GM12801 (cell line): ENCODE results near the gene DPYSL5.

Experiments used
- CTCF ChIP-seq: IDR thresholded peaks from one replicate; pipeline ENCODE4 v1.5.1; 2011; ENCODE audit warnings: control low read depth; ENCODE audit not compliant: insufficient read length; ENCODE audit errors: extremely low read depth

The DPYSL5 gene

GRCh38 chr2:26986576-26986975, 138.6 kb downstream of the DPYSL5 start:
- TF ChIP-seq CTCF: no peak

- no peak for TF ChIP-seq CTCF
These were observed 140.3 kb downstream of the DPYSL5 start for GRCh38 chr2:26988058-26988860.

GRCh38 chr2:26989156-26989555, 141.2 kb downstream of the DPYSL5 start:
- TF ChIP-seq CTCF: no peak

- TF ChIP-seq CTCF: no peak
These were observed 143.8 kb downstream of the DPYSL5 start for GRCh38 chr2:26991717-26992116.

- no peak for TF ChIP-seq CTCF
These were observed 145.8 kb downstream of the DPYSL5 start for GRCh38 chr2:26993768-26994167.

GRCh38 chr2:26994983-26995382, 147.1 kb downstream of the DPYSL5 start:
- no peak for TF ChIP-seq CTCF

- no peak for TF ChIP-seq CTCF
These were observed 149.5 kb downstream of the DPYSL5 start for GRCh38 chr2:26997394-26997793.

GRCh38 chr2:26998323-26998722, 150.4 kb downstream of the DPYSL5 start:
- TF ChIP-seq CTCF: no peak
